ENCODE data around the gene ATP8A2.

DNA sequence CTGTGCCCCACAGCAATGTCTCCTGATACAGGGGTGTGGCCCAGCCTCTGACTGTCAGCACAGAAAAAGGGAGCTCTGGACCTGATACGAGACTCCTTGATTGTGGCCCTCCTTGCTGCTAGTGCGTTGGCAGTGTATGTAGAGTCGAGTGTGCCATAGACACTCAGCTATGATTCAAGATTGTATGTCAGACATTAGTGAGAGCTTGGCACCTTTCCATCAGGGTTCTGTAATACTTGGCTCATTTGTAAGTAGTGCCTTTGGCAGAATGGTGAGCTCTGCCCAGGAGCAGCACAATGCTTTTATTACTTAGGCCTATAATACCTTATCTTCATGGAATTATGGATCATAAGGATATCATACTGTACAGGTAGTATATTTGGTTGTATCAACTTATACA is 83.4 kb downstream of the ATP8A2 start:
- TF ChIP-seq, protein P1, sequence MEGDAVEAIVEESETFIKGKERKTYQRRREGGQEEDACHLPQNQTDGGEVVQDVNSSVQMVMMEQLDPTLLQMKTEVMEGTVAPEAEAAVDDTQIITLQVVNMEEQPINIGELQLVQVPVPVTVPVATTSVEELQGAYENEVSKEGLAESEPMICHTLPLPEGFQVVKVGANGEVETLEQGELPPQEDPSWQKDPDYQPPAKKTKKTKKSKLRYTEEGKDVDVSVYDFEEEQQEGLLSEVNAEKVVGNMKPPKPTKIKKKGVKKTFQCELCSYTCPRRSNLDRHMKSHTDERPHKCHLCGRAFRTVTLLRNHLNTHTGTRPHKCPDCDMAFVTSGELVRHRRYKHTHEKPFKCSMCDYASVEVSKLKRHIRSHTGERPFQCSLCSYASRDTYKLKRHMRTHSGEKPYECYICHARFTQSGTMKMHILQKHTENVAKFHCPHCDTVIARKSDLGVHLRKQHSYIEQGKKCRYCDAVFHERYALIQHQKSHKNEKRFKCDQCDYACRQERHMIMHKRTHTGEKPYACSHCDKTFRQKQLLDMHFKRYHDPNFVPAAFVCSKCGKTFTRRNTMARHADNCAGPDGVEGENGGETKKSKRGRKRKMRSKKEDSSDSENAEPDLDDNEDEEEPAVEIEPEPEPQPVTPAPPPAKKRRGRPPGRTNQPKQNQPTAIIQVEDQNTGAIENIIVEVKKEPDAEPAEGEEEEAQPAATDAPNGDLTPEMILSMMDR (IDR thresholded peaks at IDR 0.05), result no peak
- TF ChIP-seq POLR2A (IDR thresholded peaks at IDR 0.05), result no peak

Measured in heart left ventricle (tissue), 13 donors.